Activated naive CD8-positive, alpha-beta T cell treated with anti-CD3 and anti-CD28 coated beads, Interleukin-2, amount 50 U/mL, for 16 hours (primary cell): Measurements from ENCODE around the gene ZBTB33.

Source experiments
- DNase-seq: peaks from one replicate; pipeline ENCODE4 v3.0.0-alpha.2; 2020; ENCODE audit warnings: low read depth, low spot score

The ZBTB33 gene

GRCh38 chrX:120262859-120263708 lies 12.5 kb downstream of the ZBTB33 start:
- no peak for DNase-seq

GRCh38 chrX:120264341-120264740 lies 13.7 kb downstream of the ZBTB33 start:
- DNase-seq = no peak

- no peak for DNase-seq
Observed at GRCh38 chrX:120269373-120270035, 18.9 kb downstream of the ZBTB33 start.

- no peak for DNase-seq
Observed at GRCh38 chrX:120270567-120270966, 20.0 kb downstream of the ZBTB33 start.

- DNase-seq = no peak
Observed at GRCh38 chrX:120271218-120271617, 20.6 kb downstream of the ZBTB33 start.

- no peak for DNase-seq
Observed at GRCh38 chrX:120274145-120274544, 23.5 kb downstream of the ZBTB33 start.

GRCh38 chrX:120274958-120275357 lies 24.3 kb downstream of the ZBTB33 start:
- no peak for DNase-seq

GRCh38 chrX:120281021-120281624 lies 30.5 kb downstream of the ZBTB33 start:
- DNase-seq = no peak

- no peak for DNase-seq
Observed at GRCh38 chrX:120281761-120282160, 31.1 kb downstream of the ZBTB33 start.

GRCh38 chrX:120282697-120283096 lies 32.1 kb downstream of the ZBTB33 start:
- no peak for DNase-seq

- no peak for DNase-seq
Observed at GRCh38 chrX:120286733-120287512, 36.3 kb downstream of the ZBTB33 start.

GRCh38 chrX:120287513-120288112 lies 37.0 kb downstream of the ZBTB33 start:
- no peak for DNase-seq

GRCh38 chrX:120290107-120290506 lies 39.5 kb downstream of the ZBTB33 start:
- no peak for DNase-seq

- DNase-seq = no peak
Observed at GRCh38 chrX:120291211-120291610, 40.6 kb downstream of the ZBTB33 start.

GRCh38 chrX:120293015-120293414 lies 42.4 kb downstream of the ZBTB33 start:
- no peak for DNase-seq

- DNase-seq = no peak
Observed at GRCh38 chrX:120294651-120295050, 44.0 kb downstream of the ZBTB33 start.

- no peak for DNase-seq
Observed at GRCh38 chrX:120297923-120298322, 47.3 kb downstream of the ZBTB33 start.

- no peak for DNase-seq
Observed at GRCh38 chrX:120299928-120300327, 49.3 kb downstream of the ZBTB33 start.

GRCh38 chrX:120301497-120301896 lies 50.9 kb downstream of the ZBTB33 start:
- no peak for DNase-seq

GRCh38 chrX:120301960-120302359 lies 51.3 kb downstream of the ZBTB33 start:
- no peak for DNase-seq

- DNase-seq = no peak
Observed at GRCh38 chrX:120302434-120302833, 51.8 kb downstream of the ZBTB33 start.
